Measurements from ENCODE around the gene CTBP1. TPM values are rescaled to one million over a fixed set of nuclear protein-coding genes. Genes with fewer than 3 reads are reported as not detected.

The CTBP1 gene
- total RNA-seq, 1 experiment from 2014 or later: 136 TPM

GRCh38 chr4:1252928-1253492 is 4.1 kb upstream of the CTBP1 start:
- no peak overlapping the region for H2BK15ac ChIP-seq (ENCODE audit: low read depth, low read length)
- no peak overlapping the region for H3K27ac ChIP-seq (ENCODE audit: insufficient read length, low read depth, low read length)
- no peaks in the 10 kb centered on the region for H4K20me1 ChIP-seq (ENCODE audit: control insufficient read depth, insufficient read depth, insufficient read length)
- H2BK5ac ChIP-seq (ENCODE audit: insufficient read length, low read length): no peak overlapping the region
- no peak overlapping the region for H3K56ac ChIP-seq (ENCODE audit: insufficient read length, low read depth, low read length)
- H3K27me3 Mint-ChIP-seq (ENCODE audit: low read depth): peaks cover 53% of the 10 kb centered on the region
- no peak overlapping the region for H2AK5ac ChIP-seq (ENCODE audit: insufficient read length, low read length)
- H3K36me3 Mint-ChIP-seq (ENCODE audit: insufficient read depth in 1 of 3, low read depth in 3 of 3): peaks cover 43 to 50% (median 44%) of the 10 kb centered on the region in 3 experiments
- H2BK20ac ChIP-seq (ENCODE audit: low read depth, low read length, poor library complexity, severe bottlenecking): no peak overlapping the region
- no peaks in the 10 kb centered on the region for H3K27me3 ChIP-seq (ENCODE audit: insufficient read depth, low read length)
- no peak overlapping the region for H4K8ac ChIP-seq (replicated peaks; ENCODE audit: insufficient read length, low read depth, low read length)
- no peak overlapping the region for H3K4me2 ChIP-seq (ENCODE audit: insufficient read depth, insufficient read length, low read length)
- peaks cover 38% of the 10 kb centered on the region for H3K9me3 ChIP-seq (ENCODE audit: control insufficient read depth, low read depth, low read length)
- WGBS (ENCODE audit: extremely low coverage, insufficient read length, low lambda C conversion rate): no CpG with 5 or more reads among the region's 6 CpGs
- no peak overlapping the region for H3K4ac ChIP-seq (ENCODE audit: low read depth, low read length)
- TF ChIP-seq CTCF (conservative IDR thresholded peaks at IDR 0.05): no peak
- H3K27ac Mint-ChIP-seq: no peak overlapping the region
- H3K23ac ChIP-seq (ENCODE audit: insufficient read length, low read depth, low read length): no peak overlapping the region
- no peak overlapping the region for H2BK12ac ChIP-seq (ENCODE audit: insufficient read length, low read depth, low read length)
- H3K9ac ChIP-seq (ENCODE audit: extremely low read depth, insufficient read length, low read length): no peak overlapping the region
- H3K79me2 ChIP-seq (ENCODE audit: insufficient read depth, low read length): no peaks in the 10 kb centered on the region
- no peak for DNase-seq
- peaks cover 71 to 81% of the 10 kb centered on the region in 2 experiments for H3K9me3 Mint-ChIP-seq
- no peak overlapping the region for H4K91ac ChIP-seq (ENCODE audit: insufficient read length, low read depth, low read length)
- no peak overlapping the region for H4K5ac ChIP-seq (ENCODE audit: insufficient read length, low read depth, low read length)
- no peaks in the 10 kb centered on the region for H3K79me1 ChIP-seq (ENCODE audit: insufficient read depth, low read depth, low read length, poor library complexity, severe bottlenecking)
- no peak overlapping the region for H3K18ac ChIP-seq (ENCODE audit: insufficient read length, low read depth, low read length)
- peaks cover 7% of the 10 kb centered on the region for H3K23me2 ChIP-seq (ENCODE audit: insufficient read length, low read depth, low read length, poor library complexity, severe bottlenecking)
- H3K4me1 Mint-ChIP-seq: no peaks in the 10 kb centered on the region
- H3K4me1 ChIP-seq (ENCODE audit: insufficient read depth, low read length): no peaks in the 10 kb centered on the region
- H3T11ph ChIP-seq (ENCODE audit: low read length): no peak overlapping the region
- H3K4me3 Mint-ChIP-seq: no peak overlapping the region
- no peak overlapping the region for H3K14ac ChIP-seq (ENCODE audit: insufficient read depth, low read length)
- no peak overlapping the region for H2AFZ ChIP-seq (ENCODE audit: low read length)
- no peak overlapping the region for H2BK120ac ChIP-seq (ENCODE audit: low read depth, low read length, poor library complexity, severe bottlenecking)

All from H9 (cell line).